Bronchial epithelial cell (primary cell): ENCODE data around the gene CNDP1. TPM values are rescaled to one million over a fixed set of nuclear protein-coding genes. Genes with fewer than 3 reads are reported as not detected.

Experiments
- DNase-seq: peaks from one replicate; pipeline ENCODE4 v3.0.0-alpha.2; 2010; ENCODE audit warnings: low read depth
- FAIRE-seq: peaks from 2 replicates; lab custom pipeline; 2011; peaks lifted over from hg19 to GRCh38; lab: Jason Lieb, UNC
- H3K27me3 ChIP-seq: 2 replicates; pipeline ENCODE4 v1.5.1; 2011; ENCODE audit warnings: low read length; ENCODE audit not compliant: control insufficient read depth, insufficient read depth
- H3K36me3 ChIP-seq: 2 replicates; pipeline ENCODE4 v1.5.1; 2011; ENCODE audit warnings: low read length; ENCODE audit not compliant: control insufficient read depth, insufficient read depth
- H3K4me3 ChIP-seq: 2 replicates; pipeline ENCODE4 v1.5.1; 2011; ENCODE audit warnings: mild to moderate bottlenecking, low read depth, low read length, control low read depth
- total RNA-seq: library from RNA; depleted of rRNA; stranded (reverse); fragments of >200 nt; gene quantifications from 2 replicates; pipeline ENCODE4 v1.2.1, GENCODE V29; 2014
- TF ChIP-seq, protein P1 (sequence below): IDR thresholded peaks from 2 replicates; pipeline ENCODE4 v1.5.1; 2011; ENCODE audit warnings: mild to moderate bottlenecking, moderate library complexity, low read length, control low read depth, inconsistent platforms; ENCODE audit not compliant: insufficient read depth, severe bottlenecking

CNDP1 gene
- total RNA-seq, 1 donor from 2014 or later: not detected

DNA sequence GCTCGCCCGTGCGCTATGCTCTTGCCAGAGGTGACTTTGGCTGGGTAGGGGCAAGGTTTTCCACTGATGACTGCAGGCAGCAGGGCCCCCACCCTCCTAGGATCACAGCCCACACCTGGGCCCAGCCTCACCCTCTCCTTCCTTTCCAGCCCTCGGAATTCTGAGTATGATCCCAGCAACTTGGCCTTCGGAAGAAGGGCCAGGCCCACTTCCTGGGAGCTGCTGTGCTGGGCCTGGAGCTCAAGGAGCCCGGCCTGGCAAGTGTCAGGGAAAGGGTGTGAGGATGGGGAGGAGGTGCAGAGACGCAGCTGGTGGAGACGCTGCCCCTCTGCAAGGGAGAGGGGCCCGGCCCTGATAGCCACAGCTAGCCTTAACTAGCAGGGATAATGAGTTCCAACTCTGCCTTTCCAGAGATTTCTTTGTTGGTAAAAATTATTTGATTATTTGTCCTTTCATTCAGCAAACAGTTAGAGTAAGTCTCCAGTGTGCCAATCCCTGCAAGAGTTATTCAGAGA is 1.7 kb upstream of the CNDP1 start:
- no peaks in the 10 kb centered on the region for H3K27me3 ChIP-seq
- FAIRE-seq (no peak), DNase-seq (no peak)
- no peaks in the 10 kb centered on the region for H3K36me3 ChIP-seq
- no peak overlapping the region for H3K4me3 ChIP-seq
- TF ChIP-seq, protein P1, sequence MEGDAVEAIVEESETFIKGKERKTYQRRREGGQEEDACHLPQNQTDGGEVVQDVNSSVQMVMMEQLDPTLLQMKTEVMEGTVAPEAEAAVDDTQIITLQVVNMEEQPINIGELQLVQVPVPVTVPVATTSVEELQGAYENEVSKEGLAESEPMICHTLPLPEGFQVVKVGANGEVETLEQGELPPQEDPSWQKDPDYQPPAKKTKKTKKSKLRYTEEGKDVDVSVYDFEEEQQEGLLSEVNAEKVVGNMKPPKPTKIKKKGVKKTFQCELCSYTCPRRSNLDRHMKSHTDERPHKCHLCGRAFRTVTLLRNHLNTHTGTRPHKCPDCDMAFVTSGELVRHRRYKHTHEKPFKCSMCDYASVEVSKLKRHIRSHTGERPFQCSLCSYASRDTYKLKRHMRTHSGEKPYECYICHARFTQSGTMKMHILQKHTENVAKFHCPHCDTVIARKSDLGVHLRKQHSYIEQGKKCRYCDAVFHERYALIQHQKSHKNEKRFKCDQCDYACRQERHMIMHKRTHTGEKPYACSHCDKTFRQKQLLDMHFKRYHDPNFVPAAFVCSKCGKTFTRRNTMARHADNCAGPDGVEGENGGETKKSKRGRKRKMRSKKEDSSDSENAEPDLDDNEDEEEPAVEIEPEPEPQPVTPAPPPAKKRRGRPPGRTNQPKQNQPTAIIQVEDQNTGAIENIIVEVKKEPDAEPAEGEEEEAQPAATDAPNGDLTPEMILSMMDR: no peak

DNA sequence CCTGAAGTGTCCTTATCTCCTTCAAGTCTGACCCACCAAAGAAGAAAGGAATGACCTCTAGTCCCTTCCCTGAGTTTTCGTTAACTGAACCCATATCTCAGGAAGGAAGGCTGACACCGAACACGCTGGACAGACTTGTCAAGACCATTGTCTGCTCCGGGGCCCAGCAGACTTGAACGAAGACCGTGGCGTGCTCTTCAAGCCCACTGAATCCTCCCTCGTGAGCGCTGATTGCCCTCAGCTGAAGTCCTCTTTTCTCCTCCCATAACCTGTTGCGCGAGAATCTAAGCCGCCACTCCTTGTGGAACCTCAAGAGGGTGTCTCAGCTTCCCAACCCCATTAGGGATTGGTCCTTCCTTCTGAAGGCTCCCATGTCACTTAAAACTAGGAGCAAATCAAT is 634 bp upstream of the CNDP1 start:
- Histone ChIP-seq H3K36me3 (no peaks in the 10 kb centered on the region), H3K27me3 (no peaks in the 10 kb centered on the region), H3K4me3 (no peak overlapping the region)
- no peak for DNase-seq
- TF ChIP-seq, protein P1: no peak
- peak; percentile 58 for FAIRE-seq

DNA sequence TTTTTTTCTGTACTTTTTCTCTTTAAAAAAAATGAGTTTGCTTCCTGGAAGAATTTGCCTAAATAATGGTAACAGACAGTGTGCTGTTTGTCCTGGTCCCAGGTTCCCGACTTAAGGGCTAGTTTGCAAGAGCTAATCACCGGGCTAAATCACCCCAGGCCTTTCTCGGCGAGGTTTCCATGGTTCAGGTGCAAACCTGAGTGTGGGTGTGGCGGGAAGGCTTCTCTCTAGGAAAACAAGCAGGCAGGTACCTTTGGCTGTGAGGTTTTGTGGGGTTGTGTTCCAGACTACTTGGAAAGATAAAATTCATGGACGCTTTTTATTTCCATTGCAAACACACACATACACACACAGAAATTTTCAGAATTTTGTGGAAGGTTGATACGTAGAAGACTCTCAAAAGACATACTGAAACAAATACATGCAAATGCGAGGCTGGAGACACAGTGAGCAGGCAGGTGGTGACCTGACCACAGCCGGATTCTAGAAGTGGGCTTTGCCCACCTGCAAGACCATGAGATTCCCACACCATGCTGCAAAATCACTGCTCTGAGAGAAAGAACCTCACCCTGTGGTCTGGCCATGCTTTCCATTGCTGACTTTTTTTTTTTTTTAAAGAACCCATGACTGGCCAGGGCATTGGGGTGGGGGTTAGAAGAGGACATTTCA is 815 bp downstream of the CNDP1 start:
- Histone ChIP-seq H3K27me3 (no peaks in the 10 kb centered on the region), H3K4me3 (no peak overlapping the region), H3K36me3 (no peaks in the 10 kb centered on the region)
- TF ChIP-seq, protein P1: no peak
- DNase-seq: no peak
- no peak for FAIRE-seq

DNA sequence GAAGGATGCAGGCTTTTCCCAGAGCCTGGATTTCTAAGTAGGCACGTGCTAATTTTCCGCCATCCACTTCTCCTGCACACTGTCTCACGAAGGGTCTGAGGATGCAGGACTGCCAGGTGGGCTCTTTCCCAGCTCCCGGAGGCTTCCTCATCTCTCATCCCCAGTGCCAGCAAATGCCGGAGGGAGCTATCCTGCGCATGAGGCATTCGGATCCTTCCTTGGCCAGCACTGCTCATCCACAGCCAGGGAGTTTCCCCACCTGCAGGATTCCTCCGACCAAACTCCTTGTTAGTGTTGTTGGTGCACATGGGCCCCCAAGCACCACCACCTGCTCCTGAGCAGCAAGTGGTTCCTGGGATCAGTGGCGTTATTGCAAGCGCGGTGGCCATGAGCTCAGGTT is 5.0 kb downstream of the CNDP1 start:
- FAIRE-seq: no peak

DNA sequence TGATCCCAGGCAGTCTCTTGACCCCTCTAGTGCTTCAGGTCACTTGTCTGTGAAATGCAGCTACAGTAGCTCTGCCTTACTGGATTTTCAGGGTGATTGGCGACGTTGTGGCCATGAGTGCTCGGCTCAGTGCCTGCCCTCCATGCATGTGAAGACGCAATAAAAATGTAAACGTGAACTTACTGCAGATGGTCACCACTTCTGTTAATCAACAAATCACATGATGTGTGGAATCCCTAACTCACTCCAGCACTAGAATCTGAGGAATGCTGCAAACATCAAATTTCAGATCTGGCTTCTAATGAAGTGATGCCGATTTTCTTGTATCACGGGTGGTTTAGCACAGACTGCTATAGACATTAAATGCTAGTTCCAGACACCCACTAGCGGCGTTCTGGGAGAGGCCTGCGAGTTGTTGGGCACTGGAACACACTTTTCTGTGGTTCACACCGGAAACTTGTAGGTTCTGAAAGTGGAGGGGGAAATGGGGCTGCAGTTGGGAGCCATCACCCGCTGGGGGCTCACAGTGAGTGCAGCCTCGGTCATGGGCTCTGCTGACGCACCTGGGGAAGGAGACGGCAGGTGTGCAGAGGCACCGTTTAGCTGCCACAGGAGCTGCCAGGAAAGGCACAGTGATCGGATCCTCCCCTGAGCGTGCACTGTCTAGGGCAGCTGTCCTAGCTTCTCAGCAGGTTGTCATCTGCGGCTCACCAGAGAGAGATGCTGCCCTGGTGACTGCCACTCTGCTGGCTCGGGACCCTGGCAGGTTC is 6.5 kb downstream of the CNDP1 start:
- no peak for DNase-seq
- TF ChIP-seq, protein P1: no peak
- Histone ChIP-seq H3K27me3 (no peaks in the 10 kb centered on the region), H3K4me3 (no peak overlapping the region), H3K36me3 (no peaks in the 10 kb centered on the region)
- peak; percentile 58 for FAIRE-seq

More for the DNA sequence above, 5.0 kb downstream of the CNDP1 start:
- Histone ChIP-seq H3K36me3 (no peaks in the 10 kb centered on the region), H3K27me3 (no peaks in the 10 kb centered on the region), H3K4me3 (no peak overlapping the region)
- no peak for DNase-seq
- TF ChIP-seq, protein P1: no peak
